HG03139 (cell line): ENCODE results near the gene FERD3L.
"Not testable (repeated sequence)": the region's sequence is repeated elsewhere in the genome, so short reads cannot be mapped to it uniquely, and the experiment has no call there.

Experiments used
- ATAC-seq: cut with Tn5 transposase; IDR thresholded peaks from one replicate; pipeline ENCODE4 v1.9.1; 2021; ENCODE audit not compliant: unreplicated experiment

The FERD3L gene, protein sequence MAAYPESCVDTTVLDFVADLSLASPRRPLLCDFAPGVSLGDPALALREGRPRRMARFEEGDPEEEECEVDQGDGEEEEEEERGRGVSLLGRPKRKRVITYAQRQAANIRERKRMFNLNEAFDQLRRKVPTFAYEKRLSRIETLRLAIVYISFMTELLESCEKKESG

GRCh38 chr7:19144661-19145433 lies at the start of gene FERD3L:
TSS of gene FERD3L (minus strand) at chr7:19145421. CDS start at chr7:19145362, 59 bp downstream.
- ATAC-seq, result no peak

DNA sequence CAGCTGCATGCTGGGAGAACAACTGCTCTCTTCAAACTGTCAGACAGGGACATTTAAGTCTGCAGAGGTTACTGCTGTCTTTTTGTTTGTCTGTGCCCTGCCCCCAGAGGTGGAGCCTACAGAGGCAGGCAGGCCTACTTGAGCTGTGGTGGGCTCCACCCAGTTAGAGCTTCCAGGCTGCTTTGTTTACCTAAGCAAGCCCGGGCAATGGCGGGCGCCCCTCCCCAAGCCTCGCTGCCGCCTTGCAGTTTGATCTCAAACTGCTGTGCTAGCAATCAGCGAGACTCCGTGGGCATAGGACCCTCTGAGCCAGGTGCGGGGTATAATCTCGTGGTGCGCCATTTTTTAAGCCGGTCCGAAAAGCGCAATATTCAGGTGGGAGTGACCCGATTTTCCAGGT lies 49.2 kb upstream of the FERD3L start:
- not testable (repeated sequence) for ATAC-seq

DNA sequence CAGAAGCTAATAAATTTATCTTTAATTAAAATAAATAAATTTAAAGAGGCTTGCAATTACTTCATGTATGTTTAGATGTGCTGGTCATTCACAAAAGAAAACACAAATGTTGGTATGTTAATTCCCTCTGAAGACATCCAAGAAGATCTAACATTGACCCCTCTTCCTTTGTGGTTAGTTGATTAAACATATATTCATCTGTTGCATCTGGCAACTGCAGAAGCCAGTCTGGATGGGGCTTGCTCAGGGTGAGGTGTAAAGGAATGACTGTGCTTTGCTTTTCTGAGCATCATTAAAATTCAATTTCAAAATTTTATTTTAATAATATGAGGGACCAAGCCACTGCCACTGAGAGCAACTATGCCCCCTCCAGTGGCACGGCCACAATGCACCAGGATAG lies 36.4 kb upstream of the FERD3L start:
- ATAC-seq, result no peak

GRCh38 chr7:19178595-19178994 lies 33.4 kb upstream of the FERD3L start:
- ATAC-seq, result no peak

DNA sequence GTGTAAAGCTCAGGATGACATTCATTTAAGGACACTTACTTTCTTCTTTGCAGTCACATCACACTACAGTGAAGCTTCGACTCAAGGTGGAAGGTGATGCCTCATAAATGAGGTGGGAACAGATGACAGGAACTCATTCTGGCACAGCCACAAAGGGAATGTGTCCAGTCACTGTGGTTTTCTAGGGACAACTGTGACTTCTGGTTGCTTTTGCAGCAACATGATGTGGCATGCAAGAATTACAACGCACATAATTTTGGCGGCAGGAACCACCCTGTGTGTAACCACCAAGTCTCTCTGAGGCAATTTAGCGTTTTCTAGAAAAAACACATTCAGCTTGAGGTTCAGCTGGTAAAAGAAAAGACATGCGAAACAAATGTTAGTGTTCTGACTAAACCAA lies 32.0 kb upstream of the FERD3L start:
- ATAC-seq, result no peak

DNA sequence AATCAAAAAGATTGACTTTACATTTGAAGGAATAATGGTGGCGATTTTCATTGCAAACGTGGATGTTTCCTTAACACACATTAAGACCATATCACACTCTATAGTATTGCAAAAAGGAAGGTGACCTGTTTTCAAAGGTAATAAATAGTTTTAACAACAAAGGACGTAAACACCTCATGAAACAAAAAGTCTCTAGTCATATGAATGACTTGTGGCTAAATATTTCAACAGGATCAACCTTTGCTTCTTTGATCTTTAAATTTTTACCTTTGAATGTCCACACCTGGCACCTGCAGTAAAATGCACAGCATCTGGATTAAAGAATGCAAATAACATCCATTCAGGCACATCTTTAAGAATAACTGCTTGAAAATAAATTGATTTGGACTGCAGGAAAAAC lies 30.0 kb upstream of the FERD3L start:
- ATAC-seq, result no peak

- ATAC-seq, result no peak
These were observed 16.4 kb upstream of the FERD3L start for GRCh38 chr7:19161671-19162070.

DNA sequence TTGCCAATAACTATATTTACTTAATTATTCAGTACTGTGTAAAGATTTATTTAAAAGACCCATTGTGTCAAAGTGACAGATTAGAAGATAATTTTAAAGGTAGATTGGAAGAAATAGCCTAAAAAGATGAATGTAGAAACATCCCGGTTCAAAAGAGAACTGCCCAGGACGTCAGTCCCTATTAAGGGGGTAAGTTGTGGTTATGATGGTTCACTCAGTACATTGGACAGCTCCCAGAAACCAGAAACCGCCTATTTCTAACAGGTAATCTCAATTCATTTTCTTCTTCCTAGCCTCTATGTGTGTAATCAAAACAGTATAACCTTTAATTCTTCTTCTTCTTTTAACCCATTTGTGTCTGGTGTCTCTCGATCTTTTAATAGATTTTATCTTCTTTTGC lies 1.5 kb upstream of the FERD3L start:
- ATAC-seq, result no peak

- ATAC-seq, result no peak
These were observed 354 bp upstream of the FERD3L start for GRCh38 chr7:19145434-19146115.

DNA sequence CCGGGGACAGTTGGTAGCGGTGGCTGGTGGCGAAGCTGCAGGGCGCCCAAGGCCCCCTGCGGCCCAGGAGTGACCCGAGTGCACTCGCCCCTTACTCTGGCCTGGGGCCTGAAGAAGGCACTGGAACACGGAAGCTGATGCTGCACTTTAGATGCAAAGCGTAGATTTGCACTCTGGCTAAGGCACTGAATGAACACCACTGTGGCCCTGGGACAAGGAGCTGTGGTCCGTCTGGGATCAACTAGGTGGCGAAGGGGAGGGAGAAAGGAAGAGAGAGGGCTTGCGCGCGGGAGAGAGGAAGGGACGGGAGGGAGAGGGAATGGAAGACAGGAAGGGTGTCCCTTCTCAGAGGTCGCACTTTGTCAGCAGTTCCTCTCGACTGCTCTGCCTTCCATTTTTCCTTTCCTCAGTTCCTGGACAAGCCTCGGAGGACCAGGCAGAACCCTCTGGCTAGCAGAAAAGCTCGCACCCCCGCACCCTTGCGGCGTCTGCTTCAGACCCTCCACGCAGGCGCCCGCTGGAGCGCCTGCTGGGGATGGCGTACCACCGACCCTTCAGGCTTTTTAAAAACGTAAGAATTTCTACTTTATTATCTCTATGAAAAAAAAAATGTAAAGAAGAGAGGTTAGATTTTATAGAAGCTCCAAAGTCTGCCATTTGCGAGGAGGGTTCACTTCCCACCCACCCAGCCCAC lies 1.2 kb downstream of the FERD3L start:
- ATAC-seq, result no peak

GRCh38 chr7:19139706-19140327 lies 5.4 kb downstream of the FERD3L start:
- ATAC-seq, result no peak

DNA sequence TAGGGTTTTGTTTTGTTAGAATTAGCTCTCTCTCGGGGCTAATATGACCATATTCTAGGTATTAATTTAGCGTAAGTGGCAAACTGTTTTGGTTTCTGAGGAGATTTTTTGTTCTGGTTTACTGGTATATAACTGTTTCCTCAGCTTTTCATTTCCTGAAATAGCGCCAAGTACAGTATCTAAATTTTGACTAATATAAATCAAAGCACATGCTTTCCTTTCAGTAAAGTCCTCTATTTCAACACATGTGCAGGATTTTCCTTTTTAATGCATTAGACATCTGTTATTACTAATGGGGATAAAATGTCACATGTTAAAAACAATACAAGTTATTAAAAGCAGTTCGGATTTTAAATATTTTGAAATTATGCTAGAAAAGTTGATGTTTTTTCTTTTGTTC lies 11.3 kb downstream of the FERD3L start:
- ATAC-seq, result no peak

GRCh38 chr7:19133390-19133789 lies 11.8 kb downstream of the FERD3L start:
- no peak for ATAC-seq

DNA sequence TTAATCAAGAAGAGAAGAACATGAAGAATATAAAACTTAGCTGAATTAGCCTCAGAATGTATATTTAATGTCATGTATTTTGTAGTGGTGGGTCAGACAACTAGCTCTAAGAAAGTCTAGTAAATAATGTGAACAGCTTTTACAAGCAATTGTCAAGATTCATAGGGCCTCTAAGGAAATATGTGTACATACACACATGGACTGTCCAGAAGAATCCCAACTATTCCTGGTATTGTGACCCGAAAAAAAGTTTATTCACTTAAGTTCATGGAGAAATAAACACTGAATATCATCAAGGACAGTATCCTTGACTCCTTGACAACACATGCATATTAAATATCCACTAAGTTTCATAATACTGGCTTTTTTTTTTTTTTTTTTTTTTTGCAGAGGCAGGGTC lies 16.4 kb downstream of the FERD3L start:
- no peak for ATAC-seq

- no peak for ATAC-seq
These were observed 23.1 kb downstream of the FERD3L start for GRCh38 chr7:19121977-19122588.

DNA sequence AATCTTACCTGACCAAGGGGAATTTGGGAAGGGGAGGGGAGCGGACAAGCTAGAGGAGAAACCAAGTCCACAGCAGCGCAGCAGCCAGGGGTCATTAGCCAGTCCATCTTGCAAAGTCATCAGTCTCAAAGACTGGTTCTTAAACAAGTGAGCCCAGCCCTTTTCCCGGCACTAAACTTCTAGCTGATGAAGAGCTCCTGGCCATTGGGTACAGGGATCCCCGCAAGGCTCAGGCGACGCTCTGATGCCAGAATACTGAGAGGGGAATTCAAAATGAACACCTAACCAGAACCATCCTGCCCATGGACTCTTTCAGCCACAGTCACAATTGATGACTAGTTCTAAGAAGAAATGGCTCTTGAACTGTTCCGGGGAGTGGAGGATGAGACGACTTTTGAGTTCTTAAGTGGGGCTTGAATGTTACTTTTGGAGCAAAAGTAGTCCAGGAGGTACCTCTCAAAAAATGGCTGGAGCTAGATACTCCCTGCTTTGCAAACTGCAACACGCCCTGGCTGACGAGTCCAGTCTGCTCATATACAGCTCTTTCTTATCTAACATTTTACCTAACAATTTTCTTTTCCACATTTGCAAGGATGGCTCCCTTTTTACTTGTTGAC lies 25.2 kb downstream of the FERD3L start:
- ATAC-seq, result no peak

- ATAC-seq, result no peak
These were observed 25.8 kb downstream of the FERD3L start for GRCh38 chr7:19119372-19119771.

DNA sequence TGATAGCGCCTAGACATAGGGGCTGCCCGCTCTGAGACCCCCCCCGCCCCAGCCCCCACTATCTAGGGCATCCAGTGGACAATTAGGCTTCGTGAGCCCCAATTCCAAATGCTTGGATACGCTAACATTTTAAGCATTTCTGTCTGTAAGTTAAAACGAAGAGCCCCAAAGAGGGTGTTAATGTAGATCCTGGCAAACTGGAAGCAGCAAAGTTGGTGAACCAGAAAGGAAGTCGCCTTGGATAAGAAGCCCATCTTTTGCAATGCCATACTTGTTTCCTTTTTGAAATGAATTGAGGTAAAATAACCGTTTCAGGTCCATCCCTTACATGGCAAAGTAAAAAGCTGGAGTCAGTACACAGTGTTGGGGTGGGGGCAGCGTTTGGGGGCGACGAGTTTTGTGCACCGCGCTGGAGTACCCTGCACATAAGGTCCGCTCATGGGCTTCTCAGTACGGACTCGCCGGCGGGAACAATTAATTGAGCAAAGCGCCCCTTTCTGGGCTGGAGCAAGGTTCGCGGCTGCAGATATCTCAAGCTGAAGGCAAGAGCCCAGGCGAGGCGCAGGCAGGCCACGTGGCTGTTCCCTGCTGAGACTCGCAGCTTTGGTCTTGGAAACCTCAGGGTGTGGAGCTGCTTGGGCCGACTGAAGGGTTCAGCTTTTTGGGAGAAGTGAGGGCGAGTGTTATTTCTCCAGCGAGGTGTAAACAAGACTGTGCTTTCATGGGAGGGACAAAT lies 26.4 kb downstream of the FERD3L start:
- no peak for ATAC-seq

DNA sequence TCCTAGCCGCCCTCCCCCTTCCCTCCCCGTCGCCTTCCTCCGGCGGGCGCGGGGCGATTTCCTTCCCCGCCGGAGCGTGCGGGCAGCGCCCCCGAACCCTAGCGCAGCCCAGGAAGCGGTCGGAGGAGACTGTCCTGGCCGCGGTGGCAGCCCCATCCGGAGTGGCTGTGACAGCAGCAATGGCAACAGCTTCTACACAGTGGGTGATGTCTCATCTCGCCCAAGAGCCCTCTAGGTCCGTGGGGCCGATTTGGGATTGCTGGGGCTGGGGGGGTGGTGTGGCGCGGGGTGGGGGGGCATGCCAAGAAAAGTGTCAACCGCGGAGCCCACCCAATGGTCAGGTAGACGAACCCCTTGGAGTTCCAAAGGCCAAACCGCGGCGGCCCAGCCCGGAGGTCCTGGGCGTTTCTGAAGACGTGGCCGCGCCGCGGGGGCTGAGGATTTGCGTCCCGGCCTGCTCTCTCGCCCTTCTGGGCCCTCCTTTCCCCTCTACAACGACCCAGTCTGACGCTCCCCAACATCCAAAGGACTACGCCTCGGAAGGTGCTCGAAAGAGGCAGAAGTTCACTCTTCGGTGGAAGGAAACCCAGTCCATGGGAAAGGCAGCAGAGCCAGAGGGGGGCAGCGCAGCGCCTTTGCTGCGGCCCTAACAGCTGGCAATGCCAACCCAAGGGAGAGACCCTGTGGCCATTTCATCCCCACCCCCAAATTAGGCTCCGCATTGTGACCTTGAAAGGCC lies 27.2 kb downstream of the FERD3L start:
- no peak for ATAC-seq
